Fibroblast of lung (primary cell): ENCODE results near the gene RAB28.

ENCODE experiments used
- CTCF ChIP-seq, 2 donors: IDR thresholded peaks in 1 of 2; conservative IDR thresholded peaks in 1 of 2; 1 replicate in 1 of 2; 2 replicates in 1 of 2; pipeline ENCODE4 v1.5.1; 2011 to 2012; ENCODE audit warnings: low read length in 2 of 2, control low read depth in 1 of 2, inconsistent platforms in 1 of 2, low read depth in 1 of 2, mild to moderate bottlenecking in 1 of 2
- EZH2 ChIP-seq: IDR thresholded peaks from 2 replicates; pipeline ENCODE4 v1.5.1; 2012; ENCODE audit warnings: low read length, control low read depth, mild to moderate bottlenecking; ENCODE audit errors: missing control alignments

GRCh38 chr4:13511101-13511500, 27.0 kb upstream of the RAB28 start:
- TF ChIP-seq CTCF (conservative IDR thresholded peaks at IDR 0.05 in 1 of 2, IDR thresholded peaks at IDR 0.05 in 1 of 2; ENCODE audit: low read depth in 1 of 2, low read length in 2 of 2) = no peak
- no peak for TF ChIP-seq EZH2
